Neural cell (in vitro differentiated cells): ENCODE measurements around the gene PAX2. TPM values are rescaled to one million over a fixed set of nuclear protein-coding genes. Genes with fewer than 3 reads are reported as not detected.

Experiments used
- H2AFZ ChIP-seq: fragments of 200-600, 300-800 bp; sonication (generic), shearing (Covaris generic); 2 replicates; pipeline ENCODE4 v1.6.0; 2014; ENCODE audit warnings: low read depth, mild to moderate bottlenecking, antibody characterized with exemption, low read length, moderate library complexity
- H3F3A ChIP-seq: fragments of 200-600 bp; shearing (Covaris generic); 2 replicates; pipeline ENCODE4 v1.6.1; 2016; ENCODE audit warnings: mild to moderate bottlenecking, moderate library complexity, mixed read lengths, antibody characterized with exemption, low read length; ENCODE audit not compliant: insufficient read depth, poor library complexity, severe bottlenecking
- H3K27ac ChIP-seq: fragments of 200-600, 300-800 bp; sonication (generic), shearing (Covaris generic); 2 replicates; pipeline ENCODE4 v1.5.1; 2014; ENCODE audit warnings: mild to moderate bottlenecking, low read length, moderate library complexity
- H3K27me3 ChIP-seq: fragments of 300-800, 200-600 bp; sonication (generic), shearing (Covaris generic); 2 replicates; pipeline ENCODE4 v1.6.0; 2014; ENCODE audit warnings: mild to moderate bottlenecking, low read depth, low read length, moderate library complexity; ENCODE audit not compliant: insufficient read depth
- H3K36me3 ChIP-seq: fragments of 300-800, 200-600 bp; sonication (generic), shearing (Covaris generic); 2 replicates; pipeline ENCODE4 v1.5.1; 2014; ENCODE audit warnings: mild to moderate bottlenecking, antibody characterized with exemption, low read length, moderate library complexity; ENCODE audit not compliant: insufficient read depth
- H3K4me2 ChIP-seq: fragments of 300-800, 200-600 bp; sonication (generic), shearing (Covaris generic); 2 replicates; pipeline ENCODE4 v1.6.0; 2014; ENCODE audit warnings: mild to moderate bottlenecking, low read length
- H3K4me3 ChIP-seq: fragments of 300-800, 200-600 bp; sonication (generic), shearing (Covaris generic); 2 replicates; pipeline ENCODE4 v1.5.1; 2014; ENCODE audit warnings: mild to moderate bottlenecking, low read length, moderate library complexity
- H3K79me2 ChIP-seq: fragments of 200-600 bp; shearing (Covaris generic); replicated peaks from 2 replicates; pipeline ENCODE4 v1.6.0; 2014; ENCODE audit warnings: mild to moderate bottlenecking, low read length, moderate library complexity; ENCODE audit not compliant: insufficient read depth
- H3K9ac ChIP-seq: fragments of 300-800, 200-600 bp; sonication (generic), shearing (Covaris generic); 2 replicates; pipeline ENCODE4 v1.6.1; 2016; ENCODE audit warnings: mild to moderate bottlenecking, low read length, mixed read lengths
- H3K9me2 ChIP-seq: fragments of 200-600 bp; shearing (Covaris generic); 2 replicates; pipeline ENCODE4 v1.6.1; 2016; ENCODE audit warnings: mild to moderate bottlenecking, low read length, mixed read lengths; ENCODE audit not compliant: insufficient read depth
- H3K9me3 ChIP-seq: fragments of 200-600, 300-800 bp; sonication (generic), shearing (Covaris generic); 2 replicates; pipeline ENCODE4 v1.6.1; 2016; ENCODE audit warnings: mild to moderate bottlenecking, mixed run types, low read length, moderate library complexity, mixed read lengths
- H4K20me1 ChIP-seq: fragments of 200-600 bp; shearing (Covaris generic); 2 replicates; pipeline ENCODE4 v1.6.1; 2016; ENCODE audit warnings: mild to moderate bottlenecking, mixed run types; ENCODE audit not compliant: insufficient read depth
- EP300 ChIP-seq: fragments of 450-650 bp; conservative IDR thresholded peaks from 2 replicates; pipeline ENCODE4 v1.6.1; 2014; ENCODE audit warnings: antibody characterized with exemption, mild to moderate bottlenecking, moderate library complexity; ENCODE audit not compliant: poor library complexity, severe bottlenecking
- EZH2 ChIP-seq: fragments of 200-600, 300-800 bp; shearing (Covaris generic), sonication (generic); IDR thresholded peaks from 2 replicates; pipeline ENCODE4 v1.6.1; 2014; ENCODE audit warnings: antibody characterized with exemption, low read length, borderline replicate concordance, mild to moderate bottlenecking; ENCODE audit not compliant: insufficient read depth, poor library complexity, severe bottlenecking
- MXI1 ChIP-seq: fragments of 450-650 bp; conservative IDR thresholded peaks from 2 replicates; pipeline ENCODE4 v1.6.1; 2014; ENCODE audit warnings: antibody characterized with exemption, mild to moderate bottlenecking; ENCODE audit not compliant: poor library complexity, severe bottlenecking
- POLR2AphosphoS5 ChIP-seq: IDR thresholded peaks from 2 replicates; pipeline ENCODE4 v1.6.1; 2012
- RAD21 ChIP-seq: fragments of 450-650 bp; conservative IDR thresholded peaks from 2 replicates; pipeline ENCODE4 v1.6.1; 2014; ENCODE audit warnings: antibody characterized with exemption, mild to moderate bottlenecking, moderate library complexity
- SMC3 ChIP-seq: fragments of 450-650 bp; conservative IDR thresholded peaks from 2 replicates; pipeline ENCODE4 v1.6.1; 2014; ENCODE audit warnings: antibody characterized with exemption, mild to moderate bottlenecking, moderate library complexity; ENCODE audit not compliant: poor library complexity
- TAF1 ChIP-seq: IDR thresholded peaks from 2 replicates; pipeline ENCODE4 v1.6.1; 2012; ENCODE audit warnings: low read depth
- polyA plus RNA-seq: library from polyadenylated mRNA; depleted of rRNA; stranded (reverse); fragments of >200 nt; gene quantifications from 2 replicates; pipeline ENCODE4 v1.2.3, GENCODE V29; 2014
- TF ChIP-seq, protein P1 (sequence below): fragments of 450-650 bp; IDR thresholded peaks from 2 replicates; pipeline ENCODE4 v1.5.1; 2014; ENCODE audit warnings: antibody characterized with exemption, mild to moderate bottlenecking, moderate library complexity; ENCODE audit not compliant: poor library complexity, severe bottlenecking
- TF ChIP-seq, protein P2 (sequence below): IDR thresholded peaks from 2 replicates; pipeline ENCODE4 v1.6.1; 2012; ENCODE audit warnings: borderline replicate concordance

Gene PAX2
- polyA plus RNA-seq, 1 donor from 2014 or later: not detected

DNA sequence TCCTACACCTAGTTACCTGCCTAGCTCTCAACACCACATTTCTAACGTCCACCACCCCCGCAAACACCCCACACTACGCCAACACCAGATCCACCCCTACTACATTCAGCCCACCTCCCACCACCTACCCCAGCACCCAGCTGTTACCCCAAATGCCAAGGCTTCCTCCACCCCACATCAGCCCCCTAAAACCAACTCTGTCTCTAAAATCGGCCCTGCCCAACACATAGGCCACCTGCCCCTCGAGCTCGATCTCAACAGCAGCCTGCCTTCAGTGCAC, 114.0 kb downstream of the PAX2 start:
- H3K4me3 ChIP-seq: peak overlapping the region; percentile 44
- TF ChIP-seq EP300 (no peak), MXI1 (no peak), SMC3 (no peak), TAF1 (no peak), RAD21 (no peak), EZH2 (no peak), POLR2AphosphoS5 (no peak)
- TF ChIP-seq, protein P1, sequence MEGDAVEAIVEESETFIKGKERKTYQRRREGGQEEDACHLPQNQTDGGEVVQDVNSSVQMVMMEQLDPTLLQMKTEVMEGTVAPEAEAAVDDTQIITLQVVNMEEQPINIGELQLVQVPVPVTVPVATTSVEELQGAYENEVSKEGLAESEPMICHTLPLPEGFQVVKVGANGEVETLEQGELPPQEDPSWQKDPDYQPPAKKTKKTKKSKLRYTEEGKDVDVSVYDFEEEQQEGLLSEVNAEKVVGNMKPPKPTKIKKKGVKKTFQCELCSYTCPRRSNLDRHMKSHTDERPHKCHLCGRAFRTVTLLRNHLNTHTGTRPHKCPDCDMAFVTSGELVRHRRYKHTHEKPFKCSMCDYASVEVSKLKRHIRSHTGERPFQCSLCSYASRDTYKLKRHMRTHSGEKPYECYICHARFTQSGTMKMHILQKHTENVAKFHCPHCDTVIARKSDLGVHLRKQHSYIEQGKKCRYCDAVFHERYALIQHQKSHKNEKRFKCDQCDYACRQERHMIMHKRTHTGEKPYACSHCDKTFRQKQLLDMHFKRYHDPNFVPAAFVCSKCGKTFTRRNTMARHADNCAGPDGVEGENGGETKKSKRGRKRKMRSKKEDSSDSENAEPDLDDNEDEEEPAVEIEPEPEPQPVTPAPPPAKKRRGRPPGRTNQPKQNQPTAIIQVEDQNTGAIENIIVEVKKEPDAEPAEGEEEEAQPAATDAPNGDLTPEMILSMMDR: no peak
- TF ChIP-seq, protein P2, sequence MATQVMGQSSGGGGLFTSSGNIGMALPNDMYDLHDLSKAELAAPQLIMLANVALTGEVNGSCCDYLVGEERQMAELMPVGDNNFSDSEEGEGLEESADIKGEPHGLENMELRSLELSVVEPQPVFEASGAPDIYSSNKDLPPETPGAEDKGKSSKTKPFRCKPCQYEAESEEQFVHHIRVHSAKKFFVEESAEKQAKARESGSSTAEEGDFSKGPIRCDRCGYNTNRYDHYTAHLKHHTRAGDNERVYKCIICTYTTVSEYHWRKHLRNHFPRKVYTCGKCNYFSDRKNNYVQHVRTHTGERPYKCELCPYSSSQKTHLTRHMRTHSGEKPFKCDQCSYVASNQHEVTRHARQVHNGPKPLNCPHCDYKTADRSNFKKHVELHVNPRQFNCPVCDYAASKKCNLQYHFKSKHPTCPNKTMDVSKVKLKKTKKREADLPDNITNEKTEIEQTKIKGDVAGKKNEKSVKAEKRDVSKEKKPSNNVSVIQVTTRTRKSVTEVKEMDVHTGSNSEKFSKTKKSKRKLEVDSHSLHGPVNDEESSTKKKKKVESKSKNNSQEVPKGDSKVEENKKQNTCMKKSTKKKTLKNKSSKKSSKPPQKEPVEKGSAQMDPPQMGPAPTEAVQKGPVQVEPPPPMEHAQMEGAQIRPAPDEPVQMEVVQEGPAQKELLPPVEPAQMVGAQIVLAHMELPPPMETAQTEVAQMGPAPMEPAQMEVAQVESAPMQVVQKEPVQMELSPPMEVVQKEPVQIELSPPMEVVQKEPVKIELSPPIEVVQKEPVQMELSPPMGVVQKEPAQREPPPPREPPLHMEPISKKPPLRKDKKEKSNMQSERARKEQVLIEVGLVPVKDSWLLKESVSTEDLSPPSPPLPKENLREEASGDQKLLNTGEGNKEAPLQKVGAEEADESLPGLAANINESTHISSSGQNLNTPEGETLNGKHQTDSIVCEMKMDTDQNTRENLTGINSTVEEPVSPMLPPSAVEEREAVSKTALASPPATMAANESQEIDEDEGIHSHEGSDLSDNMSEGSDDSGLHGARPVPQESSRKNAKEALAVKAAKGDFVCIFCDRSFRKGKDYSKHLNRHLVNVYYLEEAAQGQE: no peak
- no peak overlapping the region for H3K4me2 ChIP-seq
- H3K9me2 ChIP-seq: no peaks in the 10 kb centered on the region
- H3K27ac ChIP-seq: no peak overlapping the region
- no peaks in the 10 kb centered on the region for H3K79me2 ChIP-seq
- no peak overlapping the region for H2AFZ ChIP-seq
- no peaks in the 10 kb centered on the region for H3K9me3 ChIP-seq
- peaks cover 51% of the 10 kb centered on the region for H3K27me3 ChIP-seq
- H4K20me1 ChIP-seq: no peaks in the 10 kb centered on the region
- peak overlapping the region; percentile 11 for H3K9ac ChIP-seq
- H3F3A ChIP-seq: no peaks in the 10 kb centered on the region
- no peaks in the 10 kb centered on the region for H3K36me3 ChIP-seq

- H3K9me3 ChIP-seq: no peaks in the 10 kb centered on the region
- H3K9ac ChIP-seq: no peak overlapping the region
- no peaks in the 10 kb centered on the region for H3K9me2 ChIP-seq
- TF ChIP-seq SMC3 (no peak), EZH2 (no peak), EP300 (no peak), TAF1 (no peak), POLR2AphosphoS5 (no peak), MXI1 (no peak), RAD21 (no peak)
- TF ChIP-seq, protein P1: no peak
- TF ChIP-seq, protein P2: no peak
- no peaks in the 10 kb centered on the region for H4K20me1 ChIP-seq
- H3K27ac ChIP-seq: no peak overlapping the region
- H3F3A ChIP-seq: no peaks in the 10 kb centered on the region
- no peak overlapping the region for H3K4me2 ChIP-seq
- peaks cover 72% of the 10 kb centered on the region for H3K27me3 ChIP-seq
- no peak overlapping the region for H3K4me3 ChIP-seq
- no peak overlapping the region for H2AFZ ChIP-seq
- H3K79me2 ChIP-seq: no peaks in the 10 kb centered on the region
- no peaks in the 10 kb centered on the region for H3K36me3 ChIP-seq
These were observed 118.1 kb downstream of the PAX2 start for GRCh38 chr10:100863433-100863832.
